Neural cell (in vitro differentiated cells): Measurements from ENCODE around the gene TPBG.

Experiments
- EP300 ChIP-seq: fragments of 450-650 bp; conservative IDR thresholded peaks from 2 replicates; pipeline ENCODE4 v1.6.1; 2014; ENCODE audit warnings: antibody characterized with exemption, mild to moderate bottlenecking, moderate library complexity; ENCODE audit not compliant: poor library complexity, severe bottlenecking
- EZH2 ChIP-seq: fragments of 200-600, 300-800 bp; shearing (Covaris generic), sonication (generic); IDR thresholded peaks from 2 replicates; pipeline ENCODE4 v1.6.1; 2014; ENCODE audit warnings: antibody characterized with exemption, low read length, borderline replicate concordance, mild to moderate bottlenecking; ENCODE audit not compliant: insufficient read depth, poor library complexity, severe bottlenecking
- MXI1 ChIP-seq: fragments of 450-650 bp; conservative IDR thresholded peaks from 2 replicates; pipeline ENCODE4 v1.6.1; 2014; ENCODE audit warnings: antibody characterized with exemption, mild to moderate bottlenecking; ENCODE audit not compliant: poor library complexity, severe bottlenecking
- POLR2AphosphoS5 ChIP-seq: IDR thresholded peaks from 2 replicates; pipeline ENCODE4 v1.6.1; 2012
- REST ChIP-seq: IDR thresholded peaks from 2 replicates; pipeline ENCODE4 v1.6.1; 2012; ENCODE audit warnings: borderline replicate concordance
- SMC3 ChIP-seq: fragments of 450-650 bp; conservative IDR thresholded peaks from 2 replicates; pipeline ENCODE4 v1.6.1; 2014; ENCODE audit warnings: antibody characterized with exemption, mild to moderate bottlenecking, moderate library complexity; ENCODE audit not compliant: poor library complexity
- TAF1 ChIP-seq: IDR thresholded peaks from 2 replicates; pipeline ENCODE4 v1.6.1; 2012; ENCODE audit warnings: low read depth
- TF ChIP-seq, protein P1 (sequence below): fragments of 450-650 bp; IDR thresholded peaks from 2 replicates; pipeline ENCODE4 v1.5.1; 2014; ENCODE audit warnings: antibody characterized with exemption, mild to moderate bottlenecking, moderate library complexity; ENCODE audit not compliant: poor library complexity, severe bottlenecking

DNA sequence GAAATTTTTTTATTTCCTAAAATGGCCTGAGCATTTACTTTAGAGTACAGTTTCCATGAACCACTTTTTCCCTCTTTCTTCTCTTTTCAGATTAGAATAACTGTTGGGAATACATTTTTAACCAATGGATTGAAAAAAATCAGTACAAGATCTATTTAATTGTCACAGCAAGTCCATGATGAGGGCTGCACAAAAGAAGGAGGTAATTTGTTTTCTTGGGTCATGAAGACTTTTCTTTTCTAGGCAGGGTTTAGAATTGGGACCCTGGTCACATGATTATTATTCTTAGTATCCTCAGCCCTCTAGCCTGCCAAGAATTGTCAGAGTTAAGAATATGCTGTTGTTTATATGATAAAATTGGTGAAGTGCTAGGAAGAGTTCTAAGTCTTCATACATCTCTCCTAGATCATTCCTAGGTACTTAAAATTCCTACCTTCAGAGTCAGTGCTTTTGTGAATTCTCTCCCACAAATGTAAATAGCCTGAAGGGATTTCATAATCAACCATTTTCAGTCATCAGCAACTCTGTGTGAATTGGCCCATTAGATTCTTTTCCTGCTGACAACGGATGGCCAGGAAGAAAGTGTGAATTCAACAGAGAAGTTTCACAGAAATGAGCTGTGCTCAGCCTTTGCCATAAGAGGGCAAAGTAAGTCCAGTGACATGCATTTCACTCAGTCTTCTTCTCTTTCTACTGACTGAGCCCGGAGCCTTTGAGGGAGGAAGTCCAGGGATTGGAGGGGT, 32.4 kb upstream of the TPBG start:
- TF ChIP-seq POLR2AphosphoS5 = no peak
- TF ChIP-seq, protein P1, sequence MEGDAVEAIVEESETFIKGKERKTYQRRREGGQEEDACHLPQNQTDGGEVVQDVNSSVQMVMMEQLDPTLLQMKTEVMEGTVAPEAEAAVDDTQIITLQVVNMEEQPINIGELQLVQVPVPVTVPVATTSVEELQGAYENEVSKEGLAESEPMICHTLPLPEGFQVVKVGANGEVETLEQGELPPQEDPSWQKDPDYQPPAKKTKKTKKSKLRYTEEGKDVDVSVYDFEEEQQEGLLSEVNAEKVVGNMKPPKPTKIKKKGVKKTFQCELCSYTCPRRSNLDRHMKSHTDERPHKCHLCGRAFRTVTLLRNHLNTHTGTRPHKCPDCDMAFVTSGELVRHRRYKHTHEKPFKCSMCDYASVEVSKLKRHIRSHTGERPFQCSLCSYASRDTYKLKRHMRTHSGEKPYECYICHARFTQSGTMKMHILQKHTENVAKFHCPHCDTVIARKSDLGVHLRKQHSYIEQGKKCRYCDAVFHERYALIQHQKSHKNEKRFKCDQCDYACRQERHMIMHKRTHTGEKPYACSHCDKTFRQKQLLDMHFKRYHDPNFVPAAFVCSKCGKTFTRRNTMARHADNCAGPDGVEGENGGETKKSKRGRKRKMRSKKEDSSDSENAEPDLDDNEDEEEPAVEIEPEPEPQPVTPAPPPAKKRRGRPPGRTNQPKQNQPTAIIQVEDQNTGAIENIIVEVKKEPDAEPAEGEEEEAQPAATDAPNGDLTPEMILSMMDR = no peak
- TF ChIP-seq MXI1 = no peak
- TF ChIP-seq REST = no peak
- TF ChIP-seq EP300 = no peak
- TF ChIP-seq EZH2 = no peak
- no peak for TF ChIP-seq SMC3
- no peak for TF ChIP-seq TAF1
